ENCODE measurements around the gene GDA.

The GDA gene

GRCh38 chr9:72150661-72151060, 1.4 kb downstream of the GDA start:
- no peak for DNase-seq

GRCh38 chr9:72151104-72151503, 1.9 kb downstream of the GDA start:
- no peak for DNase-seq

- DNase-seq, result no peak
Measured at GRCh38 chr9:72154468-72155285, 5.4 kb downstream of the GDA start.

- DNase-seq, result no peak
Measured at GRCh38 chr9:72155301-72155700, 6.1 kb downstream of the GDA start.

- no peak for DNase-seq
Measured at GRCh38 chr9:72156586-72156985, 7.3 kb downstream of the GDA start.

- no peak for DNase-seq
Measured at GRCh38 chr9:72158680-72159079, 9.4 kb downstream of the GDA start.

GRCh38 chr9:72160446-72161123, 11.3 kb downstream of the GDA start:
- no peak for DNase-seq

GRCh38 chr9:72165326-72165725, 16.1 kb downstream of the GDA start:
- no peak for DNase-seq

- DNase-seq, result no peak
Measured at GRCh38 chr9:72165821-72166547, 16.7 kb downstream of the GDA start.

- no peak for DNase-seq
Measured at GRCh38 chr9:72168075-72168474, 18.8 kb downstream of the GDA start.

GRCh38 chr9:72169178-72169577, 19.9 kb downstream of the GDA start:
- no peak for DNase-seq

GRCh38 chr9:72173080-72173479, 23.8 kb downstream of the GDA start:
- no peak for DNase-seq

- no peak for DNase-seq
Measured at GRCh38 chr9:72185561-72185960, 36.3 kb downstream of the GDA start.

GRCh38 chr9:72187121-72187695, 38.0 kb downstream of the GDA start:
- no peak for DNase-seq

GRCh38 chr9:72188232-72188631, 39.0 kb downstream of the GDA start:
- DNase-seq, result no peak

- DNase-seq, result no peak
Measured at GRCh38 chr9:72193478-72193881, 44.2 kb downstream of the GDA start.

GRCh38 chr9:72199238-72199637, 50.0 kb downstream of the GDA start:
- no peak for DNase-seq

- no peak for DNase-seq
Measured at GRCh38 chr9:72200452-72200851, 51.2 kb downstream of the GDA start.

GRCh38 chr9:72202009-72202408, 52.8 kb downstream of the GDA start:
- DNase-seq, result no peak

- DNase-seq, result no peak
Measured at GRCh38 chr9:72203205-72203803, 54.1 kb downstream of the GDA start.

GRCh38 chr9:72204062-72204461, 54.8 kb downstream of the GDA start:
- DNase-seq, result no peak

- no peak for DNase-seq
Measured at GRCh38 chr9:72205513-72205912, 56.3 kb downstream of the GDA start.

- DNase-seq, result no peak
Measured at GRCh38 chr9:72207278-72207677, 58.0 kb downstream of the GDA start.
